Astrocyte (in vitro differentiated cells and primary cell): ENCODE results near the gene DDAH1. TPM values are rescaled to one million over a fixed set of nuclear protein-coding genes. Genes with fewer than 3 reads are reported as not detected.

Experiments used
- DNase-seq: peaks from one replicate; pipeline ENCODE4 v3.0.0-alpha.2; 2010; ENCODE audit warnings: low read depth
- FAIRE-seq: peaks from 2 replicates; lab custom pipeline; 2011; peaks lifted over from hg19 to GRCh38; lab: Jason Lieb, UNC
- H2AFZ ChIP-seq: 2 replicates; pipeline ENCODE4 v1.6.0; 2012; ENCODE audit warnings: low read depth, low read length, inconsistent platforms
- H3K27ac ChIP-seq: 2 replicates; pipeline ENCODE4 v1.5.1; 2011; ENCODE audit warnings: low read depth, low read length, inconsistent platforms
- H3K27me3 ChIP-seq: 2 replicates; pipeline ENCODE4 v1.6.0; 2011; ENCODE audit warnings: low read length, inconsistent platforms; ENCODE audit not compliant: insufficient read depth
- H3K36me3 ChIP-seq: 2 replicates; pipeline ENCODE4 v1.5.1; 2011; ENCODE audit warnings: low read length, inconsistent platforms; ENCODE audit not compliant: insufficient read depth
- H3K4me1 ChIP-seq: 2 replicates; pipeline ENCODE4 v1.5.1; 2011; ENCODE audit warnings: low read length, inconsistent platforms; ENCODE audit not compliant: insufficient read depth
- H3K4me2 ChIP-seq: 2 replicates; pipeline ENCODE4 v1.6.0; 2012; ENCODE audit warnings: low read length, inconsistent platforms
- H3K4me3 ChIP-seq: 2 replicates; pipeline ENCODE4 v1.5.1; 2011; ENCODE audit warnings: low read depth, mild to moderate bottlenecking, low read length, inconsistent platforms; ENCODE audit not compliant: insufficient read depth
- H3K79me2 ChIP-seq: 2 replicates; pipeline ENCODE4 v1.6.0; 2012; ENCODE audit warnings: mild to moderate bottlenecking, low read length, inconsistent platforms; ENCODE audit not compliant: insufficient read depth
- H3K9ac ChIP-seq: 2 replicates; pipeline ENCODE4 v1.6.0; 2012; ENCODE audit warnings: mild to moderate bottlenecking, low read length, inconsistent platforms
- H3K9me3 ChIP-seq: 2 replicates; pipeline ENCODE4 v1.5.1; 2012; ENCODE audit warnings: low read depth, mild to moderate bottlenecking, low read length, inconsistent platforms; ENCODE audit not compliant: insufficient read depth
- H4K20me1 ChIP-seq: 2 replicates; pipeline ENCODE4 v1.6.0; 2012; ENCODE audit warnings: low read length, inconsistent platforms; ENCODE audit not compliant: insufficient read depth
- H3K27ac Mint-ChIP-seq: one replicate; pipeline ENCODE4 v1.8.0; 2021; ENCODE audit warnings: mild to moderate bottlenecking, mixed read lengths; ENCODE audit not compliant: unreplicated experiment
- H3K27me3 Mint-ChIP-seq: one replicate; pipeline ENCODE4 v1.8.0; 2021; ENCODE audit warnings: low read depth, mixed read lengths; ENCODE audit not compliant: unreplicated experiment
- H3K36me3 Mint-ChIP-seq: one replicate; pipeline ENCODE4 v1.8.0; 2021; ENCODE audit warnings: low read depth, mixed read lengths; ENCODE audit not compliant: unreplicated experiment
- H3K4me1 Mint-ChIP-seq: one replicate; pipeline ENCODE4 v1.8.0; 2021; ENCODE audit warnings: low read depth, mixed read lengths; ENCODE audit not compliant: unreplicated experiment
- H3K4me3 Mint-ChIP-seq: one replicate; pipeline ENCODE4 v1.8.0; 2021; ENCODE audit warnings: mild to moderate bottlenecking, moderate library complexity, mixed read lengths; ENCODE audit not compliant: unreplicated experiment
- H3K9me3 Mint-ChIP-seq: one replicate; pipeline ENCODE4 v1.8.0; 2021; ENCODE audit warnings: mild to moderate bottlenecking, mixed read lengths; ENCODE audit not compliant: unreplicated experiment
- EZH2 ChIP-seq: IDR thresholded peaks from 2 replicates; pipeline ENCODE4 v1.6.1; 2012; ENCODE audit warnings: mild to moderate bottlenecking, low read length, inconsistent platforms; ENCODE audit not compliant: insufficient read depth
- total RNA-seq: library from RNA; stranded (reverse); gene quantifications from 2 replicates; pipeline ENCODE4 v1.2.1, GENCODE V29; 2021
- TF ChIP-seq, protein P1 (sequence below): IDR thresholded peaks from 2 replicates; pipeline ENCODE4 v1.5.1; 2011; ENCODE audit warnings: low read depth, mild to moderate bottlenecking, inconsistent platforms, low read length, moderate library complexity; ENCODE audit not compliant: insufficient read depth

DDAH1 gene
- total RNA-seq, 1 donor from 2014 or later, result 112 TPM

DNA sequence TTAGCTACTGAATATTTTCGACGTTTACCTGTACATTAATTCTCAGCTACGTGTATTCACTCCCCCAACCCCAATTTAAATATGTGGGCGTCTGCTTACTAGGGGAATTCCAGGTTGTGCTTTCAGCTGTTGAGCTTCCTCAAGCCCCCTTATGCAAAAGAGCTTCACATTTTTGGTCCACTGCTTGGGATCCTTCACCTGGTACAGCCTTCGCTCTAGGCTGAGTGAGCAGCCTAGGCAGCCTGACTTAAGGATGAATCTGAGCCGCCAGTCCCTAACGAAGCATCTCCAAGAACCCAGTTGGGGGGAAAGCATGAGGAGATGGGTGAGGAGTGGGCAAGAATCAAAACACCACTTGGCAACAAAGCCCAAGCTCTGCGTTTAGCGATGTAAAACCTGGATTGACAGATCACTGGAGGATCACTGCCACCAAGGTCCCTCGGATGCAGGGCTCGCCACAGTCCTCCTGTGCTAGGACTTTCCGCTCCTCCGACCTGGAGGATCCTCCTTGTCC is 189.2 kb downstream of the DDAH1 start:
- Histone ChIP-seq H2AFZ (peak overlapping the region; percentile 58), H3K4me3 (peak overlapping the region; percentile 100), H3K4me1 (peaks cover 34% of the 10 kb centered on the region), H3K9me3 (no peaks in the 10 kb centered on the region), H3K79me2 (peaks cover 55% of the 10 kb centered on the region), H3K36me3 (peaks cover 11% of the 10 kb centered on the region), H4K20me1 (peaks cover 42% of the 10 kb centered on the region), H3K9ac (peak overlapping the region; percentile 99), H3K27ac (peak overlapping the region; percentile 94), H3K4me2 (peak overlapping the region; percentile 87), H3K27me3 (no peaks in the 10 kb centered on the region)
- Mint-ChIP-seq H3K27me3 (no peaks in the 10 kb centered on the region), H3K4me3 (peak overlapping the region; percentile 88), H3K27ac (peak overlapping the region; percentile 89), H3K4me1 (peaks cover 39% of the 10 kb centered on the region), H3K36me3 (peaks cover 14% of the 10 kb centered on the region), H3K9me3 (no peaks in the 10 kb centered on the region)
- DNase-seq (no peak), FAIRE-seq (no peak)
- TF ChIP-seq, protein P1, sequence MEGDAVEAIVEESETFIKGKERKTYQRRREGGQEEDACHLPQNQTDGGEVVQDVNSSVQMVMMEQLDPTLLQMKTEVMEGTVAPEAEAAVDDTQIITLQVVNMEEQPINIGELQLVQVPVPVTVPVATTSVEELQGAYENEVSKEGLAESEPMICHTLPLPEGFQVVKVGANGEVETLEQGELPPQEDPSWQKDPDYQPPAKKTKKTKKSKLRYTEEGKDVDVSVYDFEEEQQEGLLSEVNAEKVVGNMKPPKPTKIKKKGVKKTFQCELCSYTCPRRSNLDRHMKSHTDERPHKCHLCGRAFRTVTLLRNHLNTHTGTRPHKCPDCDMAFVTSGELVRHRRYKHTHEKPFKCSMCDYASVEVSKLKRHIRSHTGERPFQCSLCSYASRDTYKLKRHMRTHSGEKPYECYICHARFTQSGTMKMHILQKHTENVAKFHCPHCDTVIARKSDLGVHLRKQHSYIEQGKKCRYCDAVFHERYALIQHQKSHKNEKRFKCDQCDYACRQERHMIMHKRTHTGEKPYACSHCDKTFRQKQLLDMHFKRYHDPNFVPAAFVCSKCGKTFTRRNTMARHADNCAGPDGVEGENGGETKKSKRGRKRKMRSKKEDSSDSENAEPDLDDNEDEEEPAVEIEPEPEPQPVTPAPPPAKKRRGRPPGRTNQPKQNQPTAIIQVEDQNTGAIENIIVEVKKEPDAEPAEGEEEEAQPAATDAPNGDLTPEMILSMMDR, result no peak
- TF ChIP-seq EZH2, result no peak

DNA sequence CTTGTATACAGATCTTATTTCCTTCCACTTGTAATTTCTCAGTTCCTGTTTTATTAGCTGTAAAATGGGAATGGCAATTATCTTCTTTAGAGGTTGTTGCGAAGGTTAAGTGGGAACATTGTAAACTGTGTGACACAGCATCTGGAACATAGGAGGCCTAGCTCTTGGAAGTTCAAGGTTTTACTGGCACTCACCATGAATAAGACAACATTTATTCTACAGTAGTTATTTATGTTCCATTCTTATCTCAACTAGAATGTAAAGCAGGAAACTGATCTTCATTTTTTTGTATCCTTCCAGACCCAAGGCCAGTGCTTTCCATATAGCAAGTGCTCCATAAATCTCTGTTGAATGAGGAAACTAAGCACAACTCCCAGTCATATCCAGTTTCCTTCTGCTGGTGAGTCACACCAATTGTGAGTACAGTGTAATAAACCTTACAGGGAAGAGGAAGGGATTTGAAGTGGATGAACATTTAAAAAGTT is 189.9 kb downstream of the DDAH1 start:
- Histone ChIP-seq H4K20me1 (peaks cover 45% of the 10 kb centered on the region), H3K4me3 (peak overlapping the region; percentile 100), H2AFZ (no peak overlapping the region), H3K36me3 (peaks cover 18% of the 10 kb centered on the region), H3K79me2 (peaks cover 63% of the 10 kb centered on the region), H3K27ac (peak overlapping the region; percentile 94), H3K27me3 (no peaks in the 10 kb centered on the region), H3K4me1 (peaks cover 34% of the 10 kb centered on the region), H3K9me3 (no peaks in the 10 kb centered on the region), H3K4me2 (peak overlapping the region; percentile 87), H3K9ac (peak overlapping the region; percentile 99)
- TF ChIP-seq, protein P1, result no peak
- no peak for TF ChIP-seq EZH2
- Mint-ChIP-seq H3K9me3 (no peaks in the 10 kb centered on the region), H3K27me3 (no peaks in the 10 kb centered on the region), H3K4me3 (peak overlapping the region; percentile 88), H3K36me3 (peaks cover 18% of the 10 kb centered on the region), H3K27ac (peak overlapping the region; percentile 89), H3K4me1 (peaks cover 39% of the 10 kb centered on the region)
- peak; percentile 75 for DNase-seq
- peak; percentile 60 for FAIRE-seq

DNA sequence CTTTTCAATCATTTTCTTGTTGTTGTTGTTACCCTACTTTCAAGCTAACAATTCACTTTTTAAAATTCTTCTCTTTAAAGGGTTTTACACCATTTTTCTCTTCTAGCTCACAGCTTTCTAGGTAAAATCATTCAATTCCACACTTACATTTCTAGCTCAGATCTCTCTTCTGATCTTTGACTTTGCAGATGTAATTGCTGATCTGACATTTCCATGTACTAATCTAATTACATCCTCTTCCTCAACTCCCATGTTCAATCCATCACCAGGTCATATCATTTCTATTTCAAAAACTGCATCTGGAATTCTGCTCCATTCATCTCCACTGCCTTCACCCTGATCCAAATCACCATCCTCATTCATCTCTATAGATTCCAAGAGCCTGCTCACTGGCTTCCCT is 191.6 kb downstream of the DDAH1 start:
- Histone ChIP-seq H3K79me2 (peaks cover 78% of the 10 kb centered on the region), H4K20me1 (peaks cover 59% of the 10 kb centered on the region), H2AFZ (no peak overlapping the region), H3K9ac (no peak overlapping the region), H3K4me3 (no peak overlapping the region), H3K9me3 (no peaks in the 10 kb centered on the region), H3K27ac (no peak overlapping the region), H3K27me3 (no peaks in the 10 kb centered on the region), H3K4me2 (peak overlapping the region; percentile 87), H3K4me1 (peaks cover 20% of the 10 kb centered on the region), H3K36me3 (peaks cover 31% of the 10 kb centered on the region)
- Mint-ChIP-seq H3K9me3 (no peaks in the 10 kb centered on the region), H3K4me3 (peak overlapping the region; percentile 88), H3K27ac (no peak overlapping the region), H3K4me1 (peaks cover 31% of the 10 kb centered on the region), H3K27me3 (no peaks in the 10 kb centered on the region), H3K36me3 (peaks cover 24% of the 10 kb centered on the region)
- TF ChIP-seq, protein P1, result no peak
- no peak for TF ChIP-seq EZH2
- FAIRE-seq (no peak), DNase-seq (no peak)
